DND-41 (cell line): Measurements from ENCODE around the gene FBXL15.

Experiments
- ATAC-seq: fragments of 200-7000 bp; cut with Tn5 transposase; 3 replicates; pipeline ENCODE4 v1.9.1; 2021; ENCODE audit warnings: low read depth; ENCODE audit not compliant: insufficient read depth
- DNase-seq: peaks from one replicate; pipeline ENCODE4 v3.0.0-alpha.2; 2020
- H2AFZ ChIP-seq: 2 replicates; pipeline ENCODE4 v1.6.0; 2012; ENCODE audit warnings: low read depth, low read length
- H3K27ac ChIP-seq: 2 replicates; pipeline ENCODE4 v1.5.1; 2012; ENCODE audit warnings: low read length, inconsistent platforms
- H3K27me3 ChIP-seq: fragments of 200-600 bp; sonication (generic); 2 replicates; pipeline ENCODE4 v1.6.0; 2012; ENCODE audit warnings: low read length, mild to moderate bottlenecking, inconsistent platforms; ENCODE audit not compliant: insufficient read depth, poor library complexity
- H3K36me3 ChIP-seq: 2 replicates; pipeline ENCODE4 v1.5.1; 2012; ENCODE audit warnings: low read length, inconsistent platforms; ENCODE audit not compliant: insufficient read depth
- H3K4me1 ChIP-seq: 2 replicates; pipeline ENCODE4 v1.5.1; 2012; ENCODE audit warnings: mild to moderate bottlenecking, low read length; ENCODE audit not compliant: insufficient read depth
- H3K4me2 ChIP-seq: 2 replicates; pipeline ENCODE4 v1.6.0; 2012; ENCODE audit warnings: mild to moderate bottlenecking, moderate library complexity, low read length, inconsistent platforms; ENCODE audit not compliant: insufficient read depth
- H3K4me3 ChIP-seq, 2 experiments: fragments of 200-600 bp in 1 of 2; shearing (Covaris generic) in 1 of 2; 2 replicates each; pipeline ENCODE4 v1.5.1; 2012 to 2016; ENCODE audit warnings: inconsistent platforms in 2 of 2, low read length in 2 of 2, mild to moderate bottlenecking in 2 of 2, low read depth in 1 of 2, moderate library complexity in 1 of 2
- H3K79me2 ChIP-seq: 2 replicates; pipeline ENCODE4 v1.6.0; 2012; ENCODE audit warnings: low read length, inconsistent platforms; ENCODE audit not compliant: insufficient read depth
- H3K9ac ChIP-seq: 2 replicates; pipeline ENCODE4 v1.6.0; 2012; ENCODE audit warnings: low read depth, mild to moderate bottlenecking, inconsistent platforms, low read length, moderate library complexity
- H3K9me3 ChIP-seq: 2 replicates; pipeline ENCODE4 v1.5.1; 2012; ENCODE audit warnings: low read length, moderate library complexity, mild to moderate bottlenecking, inconsistent platforms; ENCODE audit not compliant: insufficient read depth, severe bottlenecking
- H4K20me1 ChIP-seq: 2 replicates; pipeline ENCODE4 v1.6.0; 2012; ENCODE audit warnings: low read length; ENCODE audit not compliant: insufficient read depth
- CTCF ChIP-seq: IDR thresholded peaks from 2 replicates; pipeline ENCODE4 v1.5.1; 2012; ENCODE audit warnings: borderline replicate concordance, low read length, moderate library complexity, mild to moderate bottlenecking; ENCODE audit not compliant: poor library complexity, severe bottlenecking; ENCODE audit errors: extremely low read depth
- EZH2 ChIP-seq: IDR thresholded peaks from 3 replicates; pipeline ENCODE4 v1.6.1; 2012; ENCODE audit warnings: borderline replicate concordance, low read depth, mild to moderate bottlenecking, moderate library complexity, low read length, inconsistent platforms; ENCODE audit not compliant: severe bottlenecking

FBXL15 gene

GRCh38 chr10:102413053-102413705 is 7.5 kb upstream of the FBXL15 start:
- no peak overlapping the region for H3K27ac ChIP-seq
- peaks cover 28% of the 10 kb centered on the region for H3K27me3 ChIP-seq
- TF ChIP-seq EZH2, result no peak
- no peak for TF ChIP-seq CTCF
- H3K36me3 ChIP-seq, result no peaks in the 10 kb centered on the region
- H3K9ac ChIP-seq, result no peak overlapping the region
- ATAC-seq (peak; percentile 74), DNase-seq (peak; percentile 69)
- H3K9me3 ChIP-seq, result no peaks in the 10 kb centered on the region
- H4K20me1 ChIP-seq, result peaks cover 10% of the 10 kb centered on the region
- H3K4me1 ChIP-seq, result peaks cover 10% of the 10 kb centered on the region
- no peaks in the 10 kb centered on the region for H3K79me2 ChIP-seq
- no peak overlapping the region for H3K4me2 ChIP-seq
- no peak overlapping the region for H3K4me3 ChIP-seq
- H2AFZ ChIP-seq, result no peak overlapping the region

- Histone ChIP-seq H3K9me3 (no peaks in the 10 kb centered on the region), H3K4me1 (peaks cover 9% of the 10 kb centered on the region), H4K20me1 (peaks cover 12% of the 10 kb centered on the region), H3K36me3 (no peaks in the 10 kb centered on the region), H3K79me2 (no peaks in the 10 kb centered on the region), H3K9ac (no peak overlapping the region), H3K27ac (no peak overlapping the region), H3K4me3 (no peak overlapping the region), H2AFZ (no peak overlapping the region), H3K27me3 (peaks cover 22% of the 10 kb centered on the region), H3K4me2 (no peak overlapping the region)
- TF ChIP-seq CTCF, result no peak
- TF ChIP-seq EZH2, result no peak
- DNase-seq, result no peak
- no peak for ATAC-seq
These were observed 6.7 kb upstream of the FBXL15 start for GRCh38 chr10:102413806-102414561.

GRCh38 chr10:102414749-102415148 is 5.9 kb upstream of the FBXL15 start:
- no peak overlapping the region for H3K9ac ChIP-seq
- peaks cover 13% of the 10 kb centered on the region for H4K20me1 ChIP-seq
- no peak overlapping the region for H3K4me3 ChIP-seq
- H3K79me2 ChIP-seq, result no peaks in the 10 kb centered on the region
- ATAC-seq, result no peak
- no peak overlapping the region for H2AFZ ChIP-seq
- H3K27me3 ChIP-seq, result peaks cover 15% of the 10 kb centered on the region
- no peaks in the 10 kb centered on the region for H3K36me3 ChIP-seq
- no peak for DNase-seq
- H3K4me2 ChIP-seq, result no peak overlapping the region
- H3K9me3 ChIP-seq, result no peaks in the 10 kb centered on the region
- no peak for TF ChIP-seq EZH2
- TF ChIP-seq CTCF, result no peak
- H3K4me1 ChIP-seq, result peaks cover 11% of the 10 kb centered on the region
- no peak overlapping the region for H3K27ac ChIP-seq
